Esophagus muscularis mucosa (tissue), 4 donors: ENCODE data around the gene HS1BP3. TPM values are rescaled to one million over a fixed set of nuclear protein-coding genes. Genes with fewer than 3 reads are reported as not detected.

Experiments used
- DNase-seq: peaks from one replicate; pipeline ENCODE4 v3.0.0-alpha.2; 2017; ENCODE audit errors: extremely low spot score
- H3K27ac ChIP-seq, 4 donors: fragments of 200-600 bp; sonication (generic); replicated peaks in 1 of 4; 1 replicate in 3 of 4; 2 replicates in 1 of 4; pipeline ENCODE4 v1.5.1; 2016 to 2019; ENCODE audit warnings: mild to moderate bottlenecking in 1 of 4
- H3K27me3 ChIP-seq, 4 donors: fragments of 200-600 bp; sonication (generic); one replicate each; pipeline versions ENCODE4 v1.5.1 to v1.6.0; 2016 to 2019
- H3K36me3 ChIP-seq, 4 donors: fragments of 200-600 bp; sonication (generic); one replicate each; pipeline ENCODE4 v1.5.1; 2016 to 2019
- H3K4me1 ChIP-seq, 4 donors: fragments of 200-600 bp; sonication (generic); one replicate each; pipeline ENCODE4 v1.5.1; 2016 to 2019
- H3K4me3 ChIP-seq, 4 donors: fragments of 200-600 bp; sonication (generic); 1 replicate in 2 of 4; 2 replicates in 2 of 4; pipeline ENCODE4 v1.5.1; 2016 to 2019; ENCODE audit warnings: mild to moderate bottlenecking in 4 of 4, moderate library complexity in 1 of 4
- H3K9me3 ChIP-seq, 4 donors: fragments of 200-600 bp; sonication (generic); 1 replicate in 3 of 4; 2 replicates in 1 of 4; pipeline ENCODE4 v1.5.1; 2016 to 2019
- CTCF ChIP-seq, 3 experiments: fragments of 200-600 bp in 2 of 3; fragments of 450-650 bp in 1 of 3; sonication (generic) in 2 of 3; IDR thresholded peaks; one replicate each; pipeline ENCODE4 v1.5.1; 2017 to 2019; ENCODE audit warnings: antibody characterized with exemption in 3 of 3, mild to moderate bottlenecking in 2 of 3, moderate library complexity in 1 of 3
- EP300 ChIP-seq: sonication (generic); formaldehyde crosslinking; IDR thresholded peaks from one replicate; pipeline ENCODE4 v1.6.1; 2017; ENCODE audit warnings: antibody characterized with exemption
- POLR2A ChIP-seq: fragments of 450-650 bp; IDR thresholded peaks from one replicate; pipeline ENCODE4 v1.6.1; 2017; ENCODE audit warnings: antibody characterized with exemption, moderate library complexity, mild to moderate bottlenecking, low read depth
- POLR2AphosphoS5 ChIP-seq, 2 donors: sonication (generic); formaldehyde crosslinking; IDR thresholded peaks; one replicate each; pipeline ENCODE4 v1.6.1; 2017; ENCODE audit warnings: antibody characterized with exemption in 2 of 2
- WGBS: methylation state at CpG from one replicate; pipeline ENCODE4 v1.1.5; 2018; 5-methylcytosine and 5-hydroxymethylcytosine counted together
- intact Hi-C: fragments of 100-400 bp; cut with DNase I; formaldehyde crosslinking; loops from one replicate; pipeline ENCODE4 v1.15.1; 2023
- total RNA-seq, 4 donors: library from RNA; depleted of rRNA; stranded (reverse); fragments of >200 nt; gene quantifications; one replicate each; pipeline versions ENCODE4 v1.1.0 to v1.2.1, GENCODE V29; 2016

Gene HS1BP3
- total RNA-seq, 4 donors from 2014 or later, result 42.6 to 95.6 (median 60.0) TPM

GRCh38 chr2:20674309-20674965 lies 23.5 kb upstream of the HS1BP3 start:
- 80% methylated on average over 9 of the region's 11 CpGs for WGBS
- Histone ChIP-seq H3K4me1 (peaks cover 24 to 54% (median 47%) of the 10 kb centered on the region in 4 donors), H3K9me3 (no peaks in the 10 kb centered on the region), H3K36me3 (no peaks in the 10 kb centered on the region), H3K4me3 (no peak overlapping the region), H3K27me3 (peaks cover 4 to 60% (median 34%) of the 10 kb centered on the region in 4 donors), H3K27ac (peak overlapping the region; percentile 12 to 70 (median 49))
- no peak for TF ChIP-seq POLR2A
- no peak for TF ChIP-seq POLR2AphosphoS5 (IDR thresholded peaks at IDR 0.05)
- TF ChIP-seq CTCF (IDR thresholded peaks at IDR 0.05), result no peak
- TF ChIP-seq EP300, result no peak
- intact Hi-C loops, result no loop called here
- DNase-seq, result no peak

- TF ChIP-seq POLR2A, result no peak
- TF ChIP-seq POLR2AphosphoS5 (IDR thresholded peaks at IDR 0.05), result no peak
- TF ChIP-seq EP300, result no peak
- TF ChIP-seq CTCF (IDR thresholded peaks at IDR 0.05), result no peak
- no peaks in the 10 kb centered on the region for H3K36me3 ChIP-seq
- H3K27me3 ChIP-seq, result peaks cover 4 to 66% (median 37%) of the 10 kb centered on the region in 4 donors
- no peak for DNase-seq
- H3K4me3 ChIP-seq, result no peak overlapping the region
- H3K4me1 ChIP-seq, result peaks cover 24 to 61% (median 51%) of the 10 kb centered on the region in 4 donors
- 86% methylated on average over 5 of the region's 5 CpGs for WGBS
- no peaks in the 10 kb centered on the region for H3K9me3 ChIP-seq
- intact Hi-C loops, result no loop called here
- peak overlapping the region in 1 of 4 donors; percentile 58 for H3K27ac ChIP-seq
These were observed 22.9 kb upstream of the HS1BP3 start for GRCh38 chr2:20673686-20674308.

- no peaks in the 10 kb centered on the region for H3K9me3 ChIP-seq
- intact Hi-C loops, result no loop called here
- H3K4me3 ChIP-seq, result no peak overlapping the region
- WGBS, result 46% methylated on average over 8 of the region's 18 CpGs
- H3K27ac ChIP-seq, result peak overlapping the region in 2 of 4 donors; percentile 8 to 43
- TF ChIP-seq EP300 (no peak), CTCF (IDR thresholded peaks at IDR 0.05) (no peak), POLR2A (no peak), POLR2AphosphoS5 (IDR thresholded peaks at IDR 0.05) (no peak)
- peaks cover 4 to 80% (median 48%) of the 10 kb centered on the region in 4 donors for H3K27me3 ChIP-seq
- H3K4me1 ChIP-seq, result peaks cover 27 to 72% (median 59%) of the 10 kb centered on the region in 4 donors
- no peak for DNase-seq
- H3K36me3 ChIP-seq, result no peaks in the 10 kb centered on the region
These were observed 21.5 kb upstream of the HS1BP3 start for GRCh38 chr2:20672201-20672951.

- Histone ChIP-seq H3K9me3 (no peaks in the 10 kb centered on the region), H3K4me3 (no peak overlapping the region), H3K4me1 (peaks cover 28 to 76% (median 64%) of the 10 kb centered on the region in 4 donors), H3K27me3 (peaks cover 4 to 86% (median 49%) of the 10 kb centered on the region in 4 donors), H3K27ac (peak overlapping the region in 1 of 4 donors; percentile 43), H3K36me3 (no peaks in the 10 kb centered on the region)
- WGBS, result 26% methylated on average over 13 of the region's 13 CpGs
- no peak for DNase-seq
- TF ChIP-seq CTCF (IDR thresholded peaks at IDR 0.05) (no peak), EP300 (no peak), POLR2A (no peak), POLR2AphosphoS5 (IDR thresholded peaks at IDR 0.05) (no peak)
- intact Hi-C loops, result no loop called here
These were observed 20.8 kb upstream of the HS1BP3 start for GRCh38 chr2:20671736-20672080.
